GM23338 (cell line): ENCODE measurements around the gene FPGS. TPM values are rescaled to one million over a fixed set of nuclear protein-coding genes. Genes with fewer than 3 reads are reported as not detected.

ENCODE experiments used
- ATAC-seq: fragments of 200-7000 bp; cut with Tn5 transposase; 3 replicates; pipeline ENCODE4 v1.9.1; 2020
- DNase-seq: peaks from one replicate; pipeline ENCODE4 v3.0.0-alpha.2; 2015; ENCODE audit warnings: low spot score
- H2AFZ ChIP-seq: fragments of 200-600 bp; sonication (generic); 2 replicates; pipeline ENCODE4 v1.8.0; 2016; ENCODE audit warnings: antibody characterized with exemption, mild to moderate bottlenecking, moderate library complexity
- H3F3A ChIP-seq: fragments of 200-600 bp; sonication (generic); replicated peaks from 2 replicates; pipeline ENCODE4 v1.8.0; 2017; ENCODE audit warnings: antibody characterized with exemption, mixed run types, low read depth
- H3K27ac ChIP-seq: fragments of 200-600 bp; sonication (generic); 2 replicates; pipeline ENCODE4 v1.6.1; 2016; ENCODE audit warnings: low read depth
- H3K27me3 ChIP-seq: fragments of 200-600 bp; sonication (generic); 2 replicates; pipeline ENCODE4 v1.8.0; 2016; ENCODE audit warnings: mild to moderate bottlenecking, mixed run types, moderate library complexity; ENCODE audit not compliant: insufficient read depth
- H3K36me3 ChIP-seq: fragments of 200-600 bp; sonication (generic); 2 replicates; pipeline ENCODE4 v1.8.0; 2016; ENCODE audit warnings: mild to moderate bottlenecking; ENCODE audit not compliant: insufficient read depth
- H3K4me1 ChIP-seq: fragments of 200-600 bp; sonication (generic); 2 replicates; pipeline ENCODE4 v1.8.0; 2016; ENCODE audit warnings: mild to moderate bottlenecking, moderate library complexity; ENCODE audit not compliant: insufficient read depth
- H3K4me2 ChIP-seq: fragments of 200-600 bp; sonication (generic); 2 replicates; pipeline ENCODE4 v1.7.1; 2017; ENCODE audit warnings: mixed run types
- H3K4me3 ChIP-seq: fragments of 200-600 bp; sonication (generic); 2 replicates; pipeline ENCODE4 v1.6.1; 2016; ENCODE audit warnings: mixed run types
- H3K79me2 ChIP-seq: fragments of 200-600 bp; sonication (generic); replicated peaks from 2 replicates; pipeline ENCODE4 v1.8.0; 2017; ENCODE audit warnings: mild to moderate bottlenecking; ENCODE audit not compliant: insufficient read depth
- H3K9me2 ChIP-seq: fragments of 200-600 bp; sonication (generic); 2 replicates; pipeline ENCODE4 v1.8.0; 2017; ENCODE audit not compliant: insufficient read depth
- H4K20me1 ChIP-seq: fragments of 200-600 bp; sonication (generic); replicated peaks from 2 replicates; pipeline ENCODE4 v1.8.0; 2017; ENCODE audit warnings: mild to moderate bottlenecking; ENCODE audit not compliant: insufficient read depth
- H3K27ac Mint-ChIP-seq: 2 replicates; pipeline ENCODE4 v1.8.0; 2020; ENCODE audit warnings: inconsistent platforms, mild to moderate bottlenecking, moderate library complexity, mixed read lengths
- H3K27me3 Mint-ChIP-seq: 3 replicates; pipeline ENCODE4 v1.8.0; 2022; ENCODE audit warnings: low read depth, mild to moderate bottlenecking, moderate library complexity, mixed read lengths, inconsistent platforms; ENCODE audit not compliant: insufficient read depth, poor library complexity
- H3K36me3 Mint-ChIP-seq: 3 replicates; pipeline ENCODE4 v1.8.0; 2021; ENCODE audit warnings: low read depth, mild to moderate bottlenecking, inconsistent platforms, moderate library complexity, mixed read lengths
- H3K4me1 Mint-ChIP-seq: 3 replicates; pipeline ENCODE4 v1.8.0; 2020; ENCODE audit warnings: mild to moderate bottlenecking, inconsistent platforms, mixed read lengths
- H3K4me3 Mint-ChIP-seq: 3 replicates; pipeline ENCODE4 v1.8.0; 2021; ENCODE audit warnings: moderate library complexity, mild to moderate bottlenecking, inconsistent platforms, mixed read lengths
- H3K9me3 Mint-ChIP-seq: 3 replicates; pipeline ENCODE4 v1.8.0; 2020; ENCODE audit warnings: moderate library complexity, mild to moderate bottlenecking, inconsistent platforms, mixed read lengths
- EZH2 ChIP-seq: fragments of 200-600 bp; sonication (generic); IDR thresholded peaks from one replicate; pipeline ENCODE4 v1.8.0; 2017; ENCODE audit warnings: antibody characterized with exemption, mild to moderate bottlenecking, low read depth; ENCODE audit not compliant: unreplicated experiment
- EZH2phosphoT487 ChIP-seq: fragments of 200-600 bp; sonication (generic); IDR thresholded peaks from one replicate; pipeline ENCODE4 v1.8.1; 2018; ENCODE audit warnings: antibody characterized with exemption; ENCODE audit not compliant: unreplicated experiment
- NANOG ChIP-seq: IDR thresholded peaks from 2 replicates; pipeline ENCODE4 v1.6.1; 2016; ENCODE audit warnings: antibody characterized with exemption, borderline replicate concordance
- STAT1 ChIP-seq: IDR thresholded peaks from one replicate; pipeline ENCODE4 v1.6.1; 2016; ENCODE audit warnings: antibody characterized with exemption; ENCODE audit not compliant: unreplicated experiment
- ZNF114 ChIP-seq: fragments of 250-450 bp; sonication (Bioruptor Pico); IDR thresholded peaks from 2 replicates; pipeline ENCODE4 v1.5.0; 2020; ENCODE audit warnings: mild to moderate bottlenecking, moderate library complexity
- polyA plus RNA-seq: library from polyadenylated mRNA; unstranded; fragments of >200 nt; fragmentation: Nextera tagmentation; extraction: Ambion mirVana; gene quantifications from 2 replicates; pipeline ENCODE4 v1.2.1, GENCODE V29; 2016
- total RNA-seq: library from RNA; depleted of rRNA; stranded (reverse); fragments of >200 nt; shearing (Covaris generic); gene quantifications from 2 replicates; pipeline ENCODE4 v1.2.3, GENCODE V29; 2014
- TF ChIP-seq, protein P1 (sequence below): fragments of 250-450 bp; sonication (Bioruptor Pico); IDR thresholded peaks from 2 replicates; pipeline ENCODE4 v1.5.0; 2020; ENCODE audit warnings: mild to moderate bottlenecking, moderate library complexity
- TF ChIP-seq, protein P2 (sequence below): IDR thresholded peaks from one replicate; pipeline ENCODE4 v1.6.1; 2018; ENCODE audit warnings: antibody characterized with exemption; ENCODE audit not compliant: unreplicated experiment

The FPGS gene
- total and polyA plus RNA-seq, 2 experiments from 2014 or later = 40.7 to 87.2 TPM

DNA sequence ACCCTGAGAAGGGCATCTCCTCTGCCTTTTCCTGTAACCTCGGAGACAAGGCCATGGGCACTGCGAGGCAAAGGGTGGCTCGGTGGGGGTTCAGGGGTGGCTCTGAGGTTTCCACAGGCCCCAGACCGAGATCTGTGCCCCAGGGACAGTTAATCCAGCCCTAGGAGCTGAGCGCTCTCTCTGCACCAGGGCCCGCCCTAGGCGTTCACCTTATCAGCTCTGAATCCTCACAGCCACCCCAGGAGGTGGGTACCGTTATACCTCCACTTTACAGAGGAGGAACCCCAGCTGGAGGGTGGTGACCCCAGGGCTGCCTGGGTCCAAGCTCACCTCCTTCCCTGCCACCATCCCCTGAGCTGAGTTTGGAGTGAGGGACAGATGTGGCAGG lies 54.0 kb downstream of the FPGS start (continued):
- TF ChIP-seq, protein P1, sequence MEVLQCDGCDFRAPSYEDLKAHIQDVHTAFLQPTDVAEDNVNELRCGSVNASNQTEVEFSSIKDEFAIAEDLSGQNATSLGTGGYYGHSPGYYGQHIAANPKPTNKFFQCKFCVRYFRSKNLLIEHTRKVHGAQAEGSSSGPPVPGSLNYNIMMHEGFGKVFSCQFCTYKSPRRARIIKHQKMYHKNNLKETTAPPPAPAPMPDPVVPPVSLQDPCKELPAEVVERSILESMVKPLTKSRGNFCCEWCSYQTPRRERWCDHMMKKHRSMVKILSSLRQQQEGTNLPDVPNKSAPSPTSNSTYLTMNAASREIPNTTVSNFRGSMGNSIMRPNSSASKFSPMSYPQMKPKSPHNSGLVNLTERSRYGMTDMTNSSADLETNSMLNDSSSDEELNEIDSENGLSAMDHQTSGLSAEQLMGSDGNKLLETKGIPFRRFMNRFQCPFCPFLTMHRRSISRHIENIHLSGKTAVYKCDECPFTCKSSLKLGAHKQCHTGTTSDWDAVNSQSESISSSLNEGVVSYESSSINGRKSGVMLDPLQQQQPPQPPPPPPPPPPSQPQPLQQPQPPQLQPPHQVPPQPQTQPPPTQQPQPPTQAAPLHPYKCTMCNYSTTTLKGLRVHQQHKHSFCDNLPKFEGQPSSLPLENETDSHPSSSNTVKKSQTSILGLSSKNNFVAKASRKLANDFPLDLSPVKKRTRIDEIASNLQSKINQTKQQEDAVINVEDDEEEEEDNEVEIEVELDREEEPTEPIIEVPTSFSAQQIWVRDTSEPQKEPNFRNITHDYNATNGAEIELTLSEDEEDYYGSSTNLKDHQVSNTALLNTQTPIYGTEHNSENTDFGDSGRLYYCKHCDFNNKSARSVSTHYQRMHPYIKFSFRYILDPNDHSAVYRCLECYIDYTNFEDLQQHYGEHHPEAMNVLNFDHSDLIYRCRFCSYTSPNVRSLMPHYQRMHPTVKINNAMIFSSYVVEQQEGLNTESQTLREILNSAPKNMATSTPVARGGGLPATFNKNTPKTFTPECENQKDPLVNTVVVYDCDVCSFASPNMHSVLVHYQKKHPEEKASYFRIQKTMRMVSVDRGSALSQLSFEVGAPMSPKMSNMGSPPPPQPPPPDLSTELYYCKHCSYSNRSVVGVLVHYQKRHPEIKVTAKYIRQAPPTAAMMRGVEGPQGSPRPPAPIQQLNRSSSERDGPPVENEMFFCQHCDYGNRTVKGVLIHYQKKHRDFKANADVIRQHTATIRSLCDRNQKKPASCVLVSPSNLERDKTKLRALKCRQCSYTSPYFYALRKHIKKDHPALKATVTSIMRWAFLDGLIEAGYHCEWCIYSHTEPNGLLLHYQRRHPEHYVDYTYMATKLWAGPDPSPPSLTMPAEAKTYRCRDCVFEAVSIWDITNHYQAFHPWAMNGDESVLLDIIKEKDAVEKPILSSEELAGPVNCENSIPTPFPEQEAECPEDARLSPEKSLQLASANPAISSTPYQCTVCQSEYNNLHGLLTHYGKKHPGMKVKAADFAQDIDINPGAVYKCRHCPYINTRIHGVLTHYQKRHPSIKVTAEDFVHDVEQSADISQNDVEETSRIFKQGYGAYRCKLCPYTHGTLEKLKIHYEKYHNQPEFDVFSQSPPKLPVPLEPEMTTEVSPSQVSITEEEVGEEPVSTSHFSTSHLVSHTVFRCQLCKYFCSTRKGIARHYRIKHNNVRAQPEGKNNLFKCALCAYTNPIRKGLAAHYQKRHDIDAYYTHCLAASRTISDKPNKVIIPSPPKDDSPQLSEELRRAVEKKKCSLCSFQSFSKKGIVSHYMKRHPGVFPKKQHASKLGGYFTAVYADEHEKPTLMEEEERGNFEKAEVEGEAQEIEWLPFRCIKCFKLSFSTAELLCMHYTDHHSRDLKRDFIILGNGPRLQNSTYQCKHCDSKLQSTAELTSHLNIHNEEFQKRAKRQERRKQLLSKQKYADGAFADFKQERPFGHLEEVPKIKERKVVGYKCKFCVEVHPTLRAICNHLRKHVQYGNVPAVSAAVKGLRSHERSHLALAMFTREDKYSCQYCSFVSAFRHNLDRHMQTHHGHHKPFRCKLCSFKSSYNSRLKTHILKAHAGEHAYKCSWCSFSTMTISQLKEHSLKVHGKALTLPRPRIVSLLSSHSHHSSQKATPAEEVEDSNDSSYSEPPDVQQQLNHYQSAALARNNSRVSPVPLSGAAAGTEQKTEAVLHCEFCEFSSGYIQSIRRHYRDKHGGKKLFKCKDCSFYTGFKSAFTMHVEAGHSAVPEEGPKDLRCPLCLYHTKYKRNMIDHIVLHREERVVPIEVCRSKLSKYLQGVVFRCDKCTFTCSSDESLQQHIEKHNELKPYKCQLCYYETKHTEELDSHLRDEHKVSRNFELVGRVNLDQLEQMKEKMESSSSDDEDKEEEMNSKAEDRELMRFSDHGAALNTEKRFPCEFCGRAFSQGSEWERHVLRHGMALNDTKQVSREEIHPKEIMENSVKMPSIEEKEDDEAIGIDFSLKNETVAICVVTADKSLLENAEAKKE (CRISPR knock-in tag) = no peak
- TF ChIP-seq EZH2phosphoT487 = no peak
- TF ChIP-seq ZNF114 = no peak
- TF ChIP-seq EZH2 = no peak
- no peak for TF ChIP-seq NANOG

DNA sequence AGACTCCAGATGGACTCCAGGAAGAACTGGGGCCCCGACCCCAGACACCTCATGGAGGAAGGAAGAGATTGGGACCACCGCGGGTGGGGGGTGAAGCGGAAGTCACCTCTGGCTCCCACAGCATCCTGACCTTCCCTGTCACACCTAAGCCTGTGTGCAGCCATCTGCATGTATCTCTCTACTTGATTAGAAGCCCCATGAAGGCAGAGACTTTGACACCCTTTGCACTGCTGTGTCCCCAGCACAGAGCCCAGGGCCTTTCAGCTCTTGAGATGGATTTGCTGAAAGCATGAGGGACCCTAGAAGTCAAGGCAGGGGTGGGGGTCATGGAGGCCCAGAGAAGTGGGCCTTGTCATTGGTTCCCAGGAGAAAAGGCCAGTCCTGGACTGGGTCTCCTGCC lies 54.6 kb downstream of the FPGS start:
- peaks cover 7% of the 10 kb centered on the region for H3K4me1 Mint-ChIP-seq
- Histone ChIP-seq H3F3A (no peaks in the 10 kb centered on the region), H2AFZ (no peak overlapping the region), H3K4me1 (peaks cover 4% of the 10 kb centered on the region; the same call in 1 of the 2 replicates), H3K36me3 (no peaks in the 10 kb centered on the region), H3K4me2 (no peak overlapping the region), H3K79me2 (no peaks in the 10 kb centered on the region), H3K27me3 (no peaks in the 10 kb centered on the region), H3K9me2 (no peaks in the 10 kb centered on the region), H3K27ac (no peak overlapping the region), H4K20me1 (no peaks in the 10 kb centered on the region), H3K4me3 (no peak overlapping the region)
- no peaks in the 10 kb centered on the region for H3K36me3 Mint-ChIP-seq
- no peak for DNase-seq
- H3K27me3 Mint-ChIP-seq = peaks cover 8% of the 10 kb centered on the region
- ATAC-seq = no peak
- H3K9me3 Mint-ChIP-seq = no peaks in the 10 kb centered on the region
- H3K4me3 Mint-ChIP-seq = no peak overlapping the region
- H3K27ac Mint-ChIP-seq = no peak overlapping the region
- TF ChIP-seq, protein P2, sequence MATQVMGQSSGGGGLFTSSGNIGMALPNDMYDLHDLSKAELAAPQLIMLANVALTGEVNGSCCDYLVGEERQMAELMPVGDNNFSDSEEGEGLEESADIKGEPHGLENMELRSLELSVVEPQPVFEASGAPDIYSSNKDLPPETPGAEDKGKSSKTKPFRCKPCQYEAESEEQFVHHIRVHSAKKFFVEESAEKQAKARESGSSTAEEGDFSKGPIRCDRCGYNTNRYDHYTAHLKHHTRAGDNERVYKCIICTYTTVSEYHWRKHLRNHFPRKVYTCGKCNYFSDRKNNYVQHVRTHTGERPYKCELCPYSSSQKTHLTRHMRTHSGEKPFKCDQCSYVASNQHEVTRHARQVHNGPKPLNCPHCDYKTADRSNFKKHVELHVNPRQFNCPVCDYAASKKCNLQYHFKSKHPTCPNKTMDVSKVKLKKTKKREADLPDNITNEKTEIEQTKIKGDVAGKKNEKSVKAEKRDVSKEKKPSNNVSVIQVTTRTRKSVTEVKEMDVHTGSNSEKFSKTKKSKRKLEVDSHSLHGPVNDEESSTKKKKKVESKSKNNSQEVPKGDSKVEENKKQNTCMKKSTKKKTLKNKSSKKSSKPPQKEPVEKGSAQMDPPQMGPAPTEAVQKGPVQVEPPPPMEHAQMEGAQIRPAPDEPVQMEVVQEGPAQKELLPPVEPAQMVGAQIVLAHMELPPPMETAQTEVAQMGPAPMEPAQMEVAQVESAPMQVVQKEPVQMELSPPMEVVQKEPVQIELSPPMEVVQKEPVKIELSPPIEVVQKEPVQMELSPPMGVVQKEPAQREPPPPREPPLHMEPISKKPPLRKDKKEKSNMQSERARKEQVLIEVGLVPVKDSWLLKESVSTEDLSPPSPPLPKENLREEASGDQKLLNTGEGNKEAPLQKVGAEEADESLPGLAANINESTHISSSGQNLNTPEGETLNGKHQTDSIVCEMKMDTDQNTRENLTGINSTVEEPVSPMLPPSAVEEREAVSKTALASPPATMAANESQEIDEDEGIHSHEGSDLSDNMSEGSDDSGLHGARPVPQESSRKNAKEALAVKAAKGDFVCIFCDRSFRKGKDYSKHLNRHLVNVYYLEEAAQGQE = no peak
- TF ChIP-seq, protein P1 (CRISPR knock-in tag) = no peak
- no peak for TF ChIP-seq STAT1
